HL-60 (cell line): ENCODE measurements around the gene NOTCH3.

Source experiments
- DNase-seq, 2 experiments: peaks; one replicate each; pipeline ENCODE4 v3.0.0-alpha.2; 2010 to 2020; ENCODE audit warnings: low read depth in 1 of 2, low spot score in 1 of 2
- H3K27ac ChIP-seq: fragments of 250-450 bp; sonication (Bioruptor Pico); replicated peaks from 2 replicates; pipeline ENCODE4 v1.5.1; 2020; ENCODE audit warnings: mild to moderate bottlenecking, moderate library complexity
- H3K27me3 ChIP-seq: fragments of 250-450 bp; sonication (Bioruptor Pico); 2 replicates; pipeline ENCODE4 v1.5.1; 2021; ENCODE audit warnings: mild to moderate bottlenecking, moderate library complexity; ENCODE audit not compliant: insufficient read depth, poor library complexity, severe bottlenecking
- H3K4me3 ChIP-seq: replicated peaks from 2 replicates; pipeline ENCODE4 v1.5.1; 2011; ENCODE audit warnings: mild to moderate bottlenecking, control low read depth, low read length; ENCODE audit not compliant: insufficient read depth
- CTCF ChIP-seq: IDR thresholded peaks from one replicate; pipeline ENCODE4 v1.5.1; 2011; ENCODE audit warnings: low read length, control low read depth, inconsistent platforms; ENCODE audit not compliant: insufficient read depth
- GABPA ChIP-seq: IDR thresholded peaks from 2 replicates; pipeline ENCODE4 v1.6.1; 2012; ENCODE audit warnings: low read depth
- POLR2AphosphoS5 ChIP-seq: IDR thresholded peaks from 2 replicates; pipeline ENCODE4 v1.6.1; 2012; ENCODE audit warnings: low read depth
- REST ChIP-seq: IDR thresholded peaks from 2 replicates; pipeline ENCODE4 v1.6.1; 2012; ENCODE audit warnings: low read depth; ENCODE audit not compliant: insufficient replicate concordance
- SPI1 ChIP-seq: IDR thresholded peaks from 2 replicates; pipeline ENCODE4 v1.6.1; 2012; ENCODE audit warnings: low read depth, mild to moderate bottlenecking, borderline replicate concordance

NOTCH3 gene

GRCh38 chr19:15246198-15246481 is 45.3 kb upstream of the NOTCH3 start:
- H3K4me3 ChIP-seq = no peak overlapping the region
- no peaks in the 10 kb centered on the region for H3K27me3 ChIP-seq
- DNase-seq = no peak
- H3K27ac ChIP-seq = no peak overlapping the region
- TF ChIP-seq SPI1 = no peak
- TF ChIP-seq CTCF = no peak
- no peak for TF ChIP-seq GABPA
- no peak for TF ChIP-seq REST
- no peak for TF ChIP-seq POLR2AphosphoS5

- no peaks in the 10 kb centered on the region for H3K27me3 ChIP-seq
- H3K27ac ChIP-seq = no peak overlapping the region
- H3K4me3 ChIP-seq = no peak overlapping the region
- no peak for DNase-seq
- TF ChIP-seq REST = no peak
- TF ChIP-seq POLR2AphosphoS5 = no peak
- no peak for TF ChIP-seq SPI1
- no peak for TF ChIP-seq CTCF
- no peak for TF ChIP-seq GABPA
Measured at GRCh38 chr19:15245370-15246197, 44.8 kb upstream of the NOTCH3 start.

- H3K27ac ChIP-seq = no peak overlapping the region
- no peaks in the 10 kb centered on the region for H3K27me3 ChIP-seq
- TF ChIP-seq SPI1 (no peak), POLR2AphosphoS5 (no peak), GABPA (no peak), CTCF (no peak), REST (no peak)
- no peak for DNase-seq
- no peak overlapping the region for H3K4me3 ChIP-seq
Measured at GRCh38 chr19:15244808-15245207, 44.0 kb upstream of the NOTCH3 start.
